NCI-H748 (cell line): ENCODE results near the gene L1CAM.

Experiments used
- DNase-seq: peaks from one replicate; lab custom pipeline; 2025; ENCODE audit not compliant: unreplicated experiment; lab: John Stamatoyannopoulos, UW

Gene L1CAM, protein sequence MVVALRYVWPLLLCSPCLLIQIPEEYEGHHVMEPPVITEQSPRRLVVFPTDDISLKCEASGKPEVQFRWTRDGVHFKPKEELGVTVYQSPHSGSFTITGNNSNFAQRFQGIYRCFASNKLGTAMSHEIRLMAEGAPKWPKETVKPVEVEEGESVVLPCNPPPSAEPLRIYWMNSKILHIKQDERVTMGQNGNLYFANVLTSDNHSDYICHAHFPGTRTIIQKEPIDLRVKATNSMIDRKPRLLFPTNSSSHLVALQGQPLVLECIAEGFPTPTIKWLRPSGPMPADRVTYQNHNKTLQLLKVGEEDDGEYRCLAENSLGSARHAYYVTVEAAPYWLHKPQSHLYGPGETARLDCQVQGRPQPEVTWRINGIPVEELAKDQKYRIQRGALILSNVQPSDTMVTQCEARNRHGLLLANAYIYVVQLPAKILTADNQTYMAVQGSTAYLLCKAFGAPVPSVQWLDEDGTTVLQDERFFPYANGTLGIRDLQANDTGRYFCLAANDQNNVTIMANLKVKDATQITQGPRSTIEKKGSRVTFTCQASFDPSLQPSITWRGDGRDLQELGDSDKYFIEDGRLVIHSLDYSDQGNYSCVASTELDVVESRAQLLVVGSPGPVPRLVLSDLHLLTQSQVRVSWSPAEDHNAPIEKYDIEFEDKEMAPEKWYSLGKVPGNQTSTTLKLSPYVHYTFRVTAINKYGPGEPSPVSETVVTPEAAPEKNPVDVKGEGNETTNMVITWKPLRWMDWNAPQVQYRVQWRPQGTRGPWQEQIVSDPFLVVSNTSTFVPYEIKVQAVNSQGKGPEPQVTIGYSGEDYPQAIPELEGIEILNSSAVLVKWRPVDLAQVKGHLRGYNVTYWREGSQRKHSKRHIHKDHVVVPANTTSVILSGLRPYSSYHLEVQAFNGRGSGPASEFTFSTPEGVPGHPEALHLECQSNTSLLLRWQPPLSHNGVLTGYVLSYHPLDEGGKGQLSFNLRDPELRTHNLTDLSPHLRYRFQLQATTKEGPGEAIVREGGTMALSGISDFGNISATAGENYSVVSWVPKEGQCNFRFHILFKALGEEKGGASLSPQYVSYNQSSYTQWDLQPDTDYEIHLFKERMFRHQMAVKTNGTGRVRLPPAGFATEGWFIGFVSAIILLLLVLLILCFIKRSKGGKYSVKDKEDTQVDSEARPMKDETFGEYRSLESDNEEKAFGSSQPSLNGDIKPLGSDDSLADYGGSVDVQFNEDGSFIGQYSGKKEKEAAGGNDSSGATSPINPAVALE

DNA sequence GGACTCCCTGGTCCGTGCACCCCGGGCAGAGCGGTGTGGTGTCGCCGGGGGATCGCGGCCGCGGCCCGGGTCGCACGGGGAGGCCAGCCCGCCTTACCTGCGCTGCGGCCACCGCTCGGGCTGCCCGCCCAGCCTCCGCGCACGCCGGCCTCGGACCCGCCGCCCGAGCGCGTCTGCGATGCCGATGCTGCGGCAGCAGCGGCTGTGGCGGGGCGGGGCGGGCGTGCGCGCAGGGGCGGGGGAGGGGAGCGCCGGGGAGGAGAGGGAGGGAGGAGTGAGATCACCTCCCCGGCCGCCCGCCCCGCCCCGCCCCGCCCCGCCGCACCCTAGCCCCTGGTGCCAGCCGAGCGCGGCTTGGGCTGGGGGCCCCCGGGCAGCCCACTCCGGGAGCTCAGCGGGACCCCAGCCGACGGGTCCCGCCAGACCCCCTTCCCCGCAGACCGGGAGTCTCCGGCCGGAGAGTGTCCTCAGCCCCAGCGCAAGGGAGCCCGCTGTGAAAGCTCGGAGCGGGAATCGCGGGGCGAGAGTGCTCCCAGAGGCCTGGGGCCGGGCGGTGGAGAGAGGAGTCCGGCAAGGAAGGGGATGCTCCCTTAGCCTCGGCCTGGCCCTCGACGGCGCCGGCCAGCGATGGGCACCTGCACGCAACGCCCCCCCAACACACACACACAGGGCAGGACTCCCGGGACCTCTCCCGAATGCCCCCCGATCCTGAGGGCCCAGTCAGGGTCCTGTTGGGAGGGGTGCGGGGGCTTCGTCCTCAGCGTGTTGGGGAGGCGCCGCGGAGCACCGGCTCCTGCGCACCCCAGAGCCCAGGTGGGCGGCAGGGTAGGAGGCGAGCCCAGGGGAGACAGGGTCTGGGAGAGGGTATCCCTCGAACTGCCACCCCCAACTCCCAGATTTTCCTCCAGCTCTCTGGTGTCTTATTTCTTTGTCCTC lies at the start of gene L1CAM:
TSS of gene L1CAM (minus strand) at position 206 of the 936 bp plus-strand sequence. CDS start 10,337 bp downstream, outside the sequence.
- DNase-seq = peak; percentile 56

GRCh38 chrX:153935326-153935851 lies 49.4 kb upstream of the L1CAM start:
- peak; percentile 68 for DNase-seq

DNA sequence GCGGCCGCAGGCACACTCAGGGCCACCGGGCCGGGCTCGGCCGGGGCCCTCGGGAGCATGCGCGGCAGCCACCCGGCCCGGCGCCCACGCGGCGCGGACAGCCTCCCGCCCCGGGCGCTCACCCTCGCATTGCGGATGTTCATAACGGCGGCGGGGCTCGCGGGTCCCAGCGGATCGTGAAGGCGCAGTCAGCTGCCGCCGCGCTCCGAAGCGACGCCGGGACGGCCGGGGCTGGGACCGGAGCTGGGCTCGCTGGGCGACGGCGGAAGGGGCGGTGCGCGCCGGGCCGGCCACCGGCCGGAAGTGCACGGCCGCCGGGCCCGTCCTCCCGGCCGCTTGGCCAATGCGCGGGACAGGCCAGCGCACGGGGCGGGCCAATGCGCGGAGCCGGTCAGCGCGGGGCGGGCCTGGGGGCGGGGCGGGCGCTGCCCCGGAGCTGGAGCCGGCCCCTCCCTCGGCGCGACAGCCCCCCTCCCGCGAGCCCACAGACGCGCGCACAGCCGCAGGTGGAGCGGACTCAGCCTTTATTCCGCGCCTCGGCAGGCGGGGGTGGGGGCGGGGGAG lies 48.9 kb upstream of the L1CAM start, which contains the start of gene NAA10:
TSS of gene NAA10 (minus strand) at position 276 of the 564 bp plus-strand sequence. CDS start at position 143, 133 bp downstream.
- DNase-seq = peak; percentile 85

GRCh38 chrX:153934148-153934761 lies 48.3 kb upstream of the L1CAM start:
- no peak for DNase-seq

DNA sequence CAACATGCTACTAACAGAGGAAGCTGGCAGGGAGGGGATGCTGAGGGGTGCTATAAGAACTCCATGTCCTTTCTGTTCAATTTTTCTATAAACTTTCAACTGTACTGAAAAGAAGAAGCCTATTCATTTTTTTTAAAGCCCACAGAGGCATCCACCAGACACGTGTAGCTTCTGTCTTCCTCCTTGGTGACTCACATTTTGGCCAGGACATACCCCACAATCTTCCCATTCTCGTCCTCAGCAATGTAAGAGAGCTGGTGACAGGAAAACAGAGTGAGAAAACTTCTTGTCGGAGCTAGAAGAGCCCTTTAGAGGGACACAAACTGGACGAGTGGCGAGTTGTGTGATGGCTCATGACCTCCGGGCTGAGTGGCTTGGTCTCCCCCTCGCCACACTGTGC lies 47.8 kb upstream of the L1CAM start:
- DNase-seq = no peak

DNA sequence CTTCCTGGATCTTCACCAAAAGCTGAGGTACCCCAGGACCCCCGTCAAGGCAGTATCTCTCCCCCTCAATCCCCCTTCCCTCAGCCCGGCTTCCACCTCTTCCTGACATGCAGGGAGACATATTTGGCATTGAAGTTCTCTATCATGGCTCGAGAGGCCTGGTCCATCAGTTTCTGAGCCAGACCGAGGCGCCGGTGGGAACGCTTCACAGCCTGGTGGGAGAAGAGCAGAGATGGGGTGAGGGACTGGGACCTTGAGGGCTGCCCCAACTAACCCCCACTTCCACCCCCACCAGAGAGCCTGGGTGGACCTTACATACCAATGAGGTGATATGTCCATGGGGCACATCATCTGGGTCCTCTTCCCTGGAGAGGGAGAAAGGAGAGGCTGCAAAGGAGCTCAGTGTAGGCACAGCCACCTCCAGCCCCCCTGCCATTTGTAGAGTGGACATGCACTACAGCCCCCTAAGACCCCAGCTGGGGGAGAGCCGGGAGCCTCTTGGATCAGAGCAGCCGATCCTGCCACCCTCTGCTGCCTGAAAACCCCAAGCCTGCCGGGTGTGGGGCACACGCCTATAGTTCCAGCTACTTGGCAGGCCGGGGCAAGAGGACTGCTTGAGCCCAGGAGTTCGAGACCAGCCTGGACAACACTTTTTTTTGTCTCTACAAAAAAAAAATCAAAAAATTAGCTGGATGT lies 46.4 kb upstream of the L1CAM start:
- no peak for DNase-seq

- DNase-seq = no peak
Measured at GRCh38 chrX:153931748-153932147, 45.8 kb upstream of the L1CAM start.

GRCh38 chrX:153931151-153931550 lies 45.2 kb upstream of the L1CAM start:
- DNase-seq = no peak

DNA sequence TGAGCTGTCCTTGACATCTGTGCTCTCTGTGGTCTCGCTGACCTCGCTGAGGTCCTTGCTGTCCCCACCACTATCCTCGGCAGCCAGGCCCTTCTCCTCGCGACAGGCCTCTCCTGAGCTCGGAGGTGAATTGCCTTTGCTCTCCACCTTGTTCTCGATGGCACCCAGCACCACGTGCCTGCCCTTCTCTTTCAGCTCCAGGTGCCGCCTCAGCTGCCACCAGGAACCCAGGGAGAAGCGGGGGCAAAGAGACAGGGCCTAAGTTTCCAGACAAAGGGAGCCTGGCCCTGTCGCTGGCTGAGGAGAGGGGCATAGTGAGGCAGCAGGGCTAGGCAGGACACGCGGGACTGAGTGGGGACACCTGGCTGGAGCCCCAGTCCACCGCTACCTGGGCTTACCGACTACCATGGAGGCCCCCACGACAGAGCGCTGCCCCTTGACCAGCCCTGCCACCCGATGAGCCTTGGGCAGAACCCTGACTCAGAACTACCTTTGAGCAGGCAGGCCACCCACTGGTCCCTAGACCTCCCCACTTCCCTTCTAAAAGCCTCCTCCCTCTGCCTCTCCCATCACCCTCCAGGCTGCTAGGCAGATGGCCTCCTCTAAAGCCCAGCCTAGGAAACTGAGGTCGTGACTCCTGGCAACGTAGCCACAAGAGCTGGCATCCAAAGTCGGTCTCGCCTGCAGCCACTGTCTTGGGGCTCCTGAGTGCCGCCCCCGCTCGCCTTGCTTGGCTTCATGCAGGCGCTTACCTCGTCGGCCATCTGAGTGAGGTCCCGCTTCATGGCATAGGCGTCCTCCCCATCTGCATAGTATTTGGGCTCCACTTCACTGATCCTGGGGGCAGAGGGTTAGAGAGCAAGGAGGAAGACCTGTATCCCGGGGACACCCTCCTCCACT lies 44.3 kb upstream of the L1CAM start:
- DNase-seq = no peak

- no peak for DNase-seq
Measured at GRCh38 chrX:153929576-153929975, 43.6 kb upstream of the L1CAM start.

DNA sequence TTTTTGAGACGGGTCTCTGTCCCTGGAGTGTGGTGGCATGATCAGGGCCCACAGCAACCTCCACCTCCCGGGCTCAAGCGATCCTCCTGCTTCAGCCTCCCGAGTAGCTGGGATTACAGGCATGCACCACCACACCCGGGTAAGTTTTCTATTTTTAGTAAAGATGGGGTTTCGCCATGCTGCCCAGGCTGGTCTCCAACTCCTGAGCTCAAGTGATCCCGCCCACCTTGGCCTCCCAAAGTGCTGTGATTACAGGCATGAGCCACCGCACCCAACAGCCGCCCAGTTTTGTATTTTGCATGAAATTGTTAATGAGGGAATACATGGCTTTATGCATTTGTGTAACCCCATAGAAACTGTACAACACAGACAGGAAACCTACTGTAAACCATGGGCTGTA lies 42.9 kb upstream of the L1CAM start:
- DNase-seq = no peak

DNA sequence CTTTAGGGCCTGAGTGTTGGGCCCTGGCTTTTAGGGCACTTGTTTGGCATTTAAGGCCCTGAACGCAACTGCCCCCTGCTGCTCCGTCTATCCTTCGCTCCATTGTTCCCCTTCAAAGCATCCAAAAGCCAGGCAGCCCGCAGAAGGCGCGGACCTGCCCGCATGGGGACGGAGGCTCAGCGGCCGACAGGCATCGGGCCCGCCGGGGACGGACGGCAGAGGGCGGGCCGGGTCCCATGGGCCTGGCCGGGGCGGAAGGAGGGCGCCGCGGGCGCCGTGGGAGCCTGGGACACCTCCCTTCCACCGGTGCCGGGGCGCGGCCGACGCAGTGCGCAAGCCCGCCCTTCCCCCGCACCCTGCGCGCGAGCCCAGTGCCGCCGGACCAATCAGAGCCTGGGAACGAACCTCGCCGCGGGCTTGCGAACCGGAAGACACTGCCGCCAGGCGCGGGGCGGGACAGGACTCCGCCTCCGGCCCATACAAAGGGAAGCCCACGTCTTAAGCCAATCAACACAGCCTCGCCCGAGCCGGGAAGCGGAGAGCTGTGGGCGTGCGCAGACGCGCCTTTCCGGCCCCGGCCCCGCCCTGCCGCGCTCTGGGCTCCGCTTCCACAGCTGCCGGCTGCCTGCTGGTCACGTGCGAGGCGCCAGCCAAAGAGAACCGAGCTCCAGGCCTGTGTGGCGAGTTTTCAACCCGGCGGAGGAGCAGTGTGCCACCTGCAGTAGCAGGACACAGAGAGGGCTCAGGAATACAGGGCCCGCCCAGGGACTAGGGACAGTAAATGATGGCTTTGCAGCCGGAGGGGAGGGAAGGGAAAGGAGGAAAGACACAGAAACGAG lies 42.2 kb upstream of the L1CAM start:
- DNase-seq = peak; percentile 98

- DNase-seq = no peak
Measured at GRCh38 chrX:153927672-153927921, 41.6 kb upstream of the L1CAM start.

- peak; percentile 69 for DNase-seq
Measured at GRCh38 chrX:153926858-153927671, 41.1 kb upstream of the L1CAM start.

DNA sequence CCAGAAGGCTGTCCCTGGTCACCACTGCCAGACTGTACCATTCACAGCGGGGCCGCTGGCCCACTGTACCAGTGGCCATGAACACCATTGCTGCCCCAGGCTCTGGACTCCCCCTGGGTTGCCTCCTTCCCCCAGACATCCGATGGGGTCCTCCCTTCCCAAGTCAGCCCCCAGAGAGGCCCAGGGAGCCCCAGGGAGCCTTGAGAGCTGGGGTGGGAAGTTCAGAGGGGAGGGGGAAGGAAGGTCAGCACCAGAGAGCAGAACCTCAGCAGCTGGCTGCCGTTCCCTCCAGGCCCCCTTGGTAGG lies 40.5 kb upstream of the L1CAM start:
- DNase-seq = no peak
